BJ (cell line): ENCODE measurements around the gene KCNG4. TPM values are rescaled to one million over a fixed set of nuclear protein-coding genes. Genes with fewer than 3 reads are reported as not detected.

ENCODE experiments used
- CTCF ChIA-PET: fragments of 350-600 bp; formaldehyde crosslinking; extraction: SDS; loops from one replicate; lab custom pipeline; 2021; ENCODE audit warnings: antibody characterized with exemption, inconsistent platforms; lab: Yijun Ruan, JAX
- POLR2A ChIA-PET: fragments of 300-600 bp; sonication (Branson Sonifier 250); formaldehyde crosslinking; extraction: SDS; loops from one replicate; lab custom pipeline; 2021; ENCODE audit warnings: antibody characterized with exemption; lab: Charles Lee
- DNase-seq: peaks from one replicate; pipeline ENCODE4 v3.0.0-alpha.2; 2011; ENCODE audit warnings: low read depth
- H3K27me3 ChIP-seq: 2 replicates; pipeline ENCODE4 v1.6.0; 2011; ENCODE audit warnings: low read length; ENCODE audit not compliant: control insufficient read depth, insufficient read depth
- H3K36me3 ChIP-seq: 2 replicates; pipeline ENCODE4 v1.5.1; 2011; ENCODE audit warnings: low read length; ENCODE audit not compliant: control insufficient read depth, insufficient read depth
- H3K4me3 ChIP-seq: 2 replicates; pipeline ENCODE4 v1.5.1; 2011; ENCODE audit warnings: low read depth, mild to moderate bottlenecking, control low read depth, low read length
- CTCF ChIP-seq: IDR thresholded peaks from 2 replicates; pipeline ENCODE4 v1.5.1; 2011; ENCODE audit warnings: low read depth, mild to moderate bottlenecking, control low read depth, inconsistent platforms, low read length, moderate library complexity; ENCODE audit not compliant: insufficient read depth
- polyA plus RNA-seq: library from polyadenylated mRNA; depleted of rRNA; stranded (reverse); fragments of >200 nt; gene quantifications from 2 replicates; pipeline ENCODE4 v1.2.3, GENCODE V29; 2011

KCNG4 gene
- polyA plus RNA-seq, 1 experiment, result not detected

GRCh38 chr16:84215531-84215930, 24.3 kb downstream of the KCNG4 start:
- Histone ChIP-seq H3K36me3 (no peaks in the 10 kb centered on the region), H3K27me3 (peaks cover 3% of the 10 kb centered on the region; the same call in 1 of the 2 replicates), H3K4me3 (no peak overlapping the region)
- no peak for DNase-seq
- CTCF ChIA-PET, result interaction anchor here (1.0 kb wide), 1 partner anchor 11 kb away, joined by 3 read pairs; no protein-coding TSS in a partner anchor
- TF ChIP-seq CTCF, result no peak
- POLR2A ChIA-PET, result no interaction called here

GRCh38 chr16:84214451-84215066, 25.3 kb downstream of the KCNG4 start:
- ChIA-PET CTCF (no interaction called here), POLR2A (no interaction called here)
- H3K27me3 ChIP-seq, result peaks cover 3% of the 10 kb centered on the region; the same call in 1 of the 2 replicates
- no peak overlapping the region for H3K4me3 ChIP-seq
- H3K36me3 ChIP-seq, result no peaks in the 10 kb centered on the region
- DNase-seq, result no peak
- no peak for TF ChIP-seq CTCF

GRCh38 chr16:84212631-84213030, 27.2 kb downstream of the KCNG4 start:
- POLR2A ChIA-PET, result no interaction called here
- no peak overlapping the region for H3K4me3 ChIP-seq
- CTCF ChIA-PET, result no interaction called here
- no peak for TF ChIP-seq CTCF
- no peaks in the 10 kb centered on the region for H3K36me3 ChIP-seq
- peaks cover 1% of the 10 kb centered on the region; the same call in 1 of the 2 replicates for H3K27me3 ChIP-seq
- DNase-seq, result no peak

GRCh38 chr16:84212154-84212553, 27.7 kb downstream of the KCNG4 start:
- no peak overlapping the region for H3K4me3 ChIP-seq
- H3K27me3 ChIP-seq, result no peaks in the 10 kb centered on the region; the same call in 1 of the 2 replicates
- no peak for TF ChIP-seq CTCF
- no peaks in the 10 kb centered on the region for H3K36me3 ChIP-seq
- CTCF ChIA-PET, result interaction anchor here (0.9 kb wide), 1 partner anchor 95 kb away, joined by 3 read pairs; the partner anchor contains the start of gene MBTPS1
- no peak for DNase-seq
- POLR2A ChIA-PET, result no interaction called here

- H3K27me3 ChIP-seq, result no peaks in the 10 kb centered on the region; the same call in none of the 2 replicates
- ChIA-PET POLR2A (no interaction called here), CTCF (no interaction called here)
- TF ChIP-seq CTCF, result no peak
- H3K36me3 ChIP-seq, result no peaks in the 10 kb centered on the region
- DNase-seq, result no peak
- no peak overlapping the region for H3K4me3 ChIP-seq
These were observed 29.8 kb downstream of the KCNG4 start for GRCh38 chr16:84209989-84210388.
